Fibroblast of lung (primary cell): ENCODE data around the gene SGPL1. TPM values are rescaled to one million over a fixed set of nuclear protein-coding genes. Genes with fewer than 3 reads are reported as not detected.

Source experiments
- DNase-seq, 2 donors: peaks; one replicate each; pipeline versions ENCODE4 v3.0.0 to v3.0.0-alpha.2; 2010; ENCODE audit warnings: low read depth in 2 of 2
- H2AFZ ChIP-seq: 2 replicates; pipeline ENCODE4 v1.5.1; 2012; ENCODE audit warnings: low read length, control low read depth, inconsistent platforms
- H3K27ac ChIP-seq: 2 replicates; pipeline ENCODE4 v1.5.1; 2011; ENCODE audit warnings: low read length, control low read depth; ENCODE audit not compliant: insufficient read depth
- H3K27me3 ChIP-seq: 2 replicates; pipeline ENCODE4 v1.5.1; 2011; ENCODE audit warnings: mild to moderate bottlenecking, low read length; ENCODE audit not compliant: control insufficient read depth, insufficient read depth
- H3K36me3 ChIP-seq: 2 replicates; pipeline ENCODE4 v1.5.1; 2011; ENCODE audit warnings: low read length; ENCODE audit not compliant: control insufficient read depth, insufficient read depth
- H3K4me1 ChIP-seq: 2 replicates; pipeline ENCODE4 v1.5.1; 2011; ENCODE audit warnings: low read length; ENCODE audit not compliant: control insufficient read depth, insufficient read depth; ENCODE audit errors: extremely low read depth
- H3K4me2 ChIP-seq: 2 replicates; pipeline ENCODE4 v1.5.1; 2011; ENCODE audit warnings: low read length, control low read depth; ENCODE audit not compliant: insufficient read depth; ENCODE audit errors: extremely low read depth
- H3K4me3 ChIP-seq, 4 experiments: fragments of 200-600 bp in 1 of 4; sonication (generic) in 1 of 4; replicated peaks in 1 of 4; 2 replicates each; pipeline ENCODE4 v1.5.1; 2011 to 2016; ENCODE audit warnings: low read length in 4 of 4, low read depth in 3 of 4, mild to moderate bottlenecking in 3 of 4, control low read depth in 2 of 4, inconsistent platforms in 1 of 4, mixed read lengths in 1 of 4; ENCODE audit not compliant: insufficient read depth in 1 of 4; ENCODE audit errors: control extremely low read depth in 1 of 4
- H3K79me2 ChIP-seq: 2 replicates; pipeline ENCODE4 v1.5.1; 2012; ENCODE audit warnings: mild to moderate bottlenecking, low read length, inconsistent platforms; ENCODE audit not compliant: control insufficient read depth, insufficient read depth
- H3K9ac ChIP-seq: 2 replicates; pipeline ENCODE4 v1.5.1; 2011; ENCODE audit warnings: mild to moderate bottlenecking, low read length, control low read depth; ENCODE audit not compliant: insufficient read depth
- H3K9me3 ChIP-seq: 2 replicates; pipeline ENCODE4 v1.5.1; 2012; ENCODE audit warnings: low read depth, low read length; ENCODE audit not compliant: control insufficient read depth, insufficient read depth
- H4K20me1 ChIP-seq: 2 replicates; pipeline ENCODE4 v1.5.1; 2011; ENCODE audit warnings: low read length; ENCODE audit not compliant: control insufficient read depth, insufficient read depth; ENCODE audit errors: extremely low read depth
- EZH2 ChIP-seq: IDR thresholded peaks from 2 replicates; pipeline ENCODE4 v1.5.1; 2012; ENCODE audit warnings: low read length, control low read depth, mild to moderate bottlenecking; ENCODE audit errors: missing control alignments
- polyA plus RNA-seq, 2 donors: library from polyadenylated mRNA; depleted of rRNA in 1 of 2; stranded (reverse) in 1 of 2; unstranded in 1 of 2; fragments of >200 nt; gene quantifications; 2 replicates each; pipeline ENCODE4 v1.2.1, GENCODE V29; 2011 to 2012; ENCODE audit warnings: missing spikeins in 1 of 2
- total RNA-seq: library from RNA; depleted of rRNA; stranded (reverse); fragments of >200 nt; gene quantifications from 2 replicates; pipeline ENCODE4 v1.2.1, GENCODE V29; 2014
- TF ChIP-seq, protein P1 (sequence below), 2 donors: IDR thresholded peaks in 1 of 2; conservative IDR thresholded peaks in 1 of 2; 1 replicate in 1 of 2; 2 replicates in 1 of 2; pipeline ENCODE4 v1.5.1; 2011 to 2012; ENCODE audit warnings: low read length in 2 of 2, control low read depth in 1 of 2, inconsistent platforms in 1 of 2, low read depth in 1 of 2, mild to moderate bottlenecking in 1 of 2

SGPL1 gene
- total and polyA plus RNA-seq, 2 donors (not counting 1 experiment from before 2014, with no cell fraction given), result 21.2 to 40.3 TPM

GRCh38 chr10:70880077-70880534, 64.4 kb downstream of the SGPL1 start:
- no peak overlapping the region for H3K4me3 ChIP-seq
- no peak overlapping the region for H2AFZ ChIP-seq
- H3K27me3 ChIP-seq, result no peaks in the 10 kb centered on the region
- H3K9me3 ChIP-seq, result no peaks in the 10 kb centered on the region
- H3K9ac ChIP-seq, result no peak overlapping the region
- no peak overlapping the region for H3K27ac ChIP-seq
- no peaks in the 10 kb centered on the region for H3K79me2 ChIP-seq
- peaks cover 2% of the 10 kb centered on the region for H3K36me3 ChIP-seq
- H4K20me1 ChIP-seq, result no peaks in the 10 kb centered on the region
- TF ChIP-seq, protein P1, sequence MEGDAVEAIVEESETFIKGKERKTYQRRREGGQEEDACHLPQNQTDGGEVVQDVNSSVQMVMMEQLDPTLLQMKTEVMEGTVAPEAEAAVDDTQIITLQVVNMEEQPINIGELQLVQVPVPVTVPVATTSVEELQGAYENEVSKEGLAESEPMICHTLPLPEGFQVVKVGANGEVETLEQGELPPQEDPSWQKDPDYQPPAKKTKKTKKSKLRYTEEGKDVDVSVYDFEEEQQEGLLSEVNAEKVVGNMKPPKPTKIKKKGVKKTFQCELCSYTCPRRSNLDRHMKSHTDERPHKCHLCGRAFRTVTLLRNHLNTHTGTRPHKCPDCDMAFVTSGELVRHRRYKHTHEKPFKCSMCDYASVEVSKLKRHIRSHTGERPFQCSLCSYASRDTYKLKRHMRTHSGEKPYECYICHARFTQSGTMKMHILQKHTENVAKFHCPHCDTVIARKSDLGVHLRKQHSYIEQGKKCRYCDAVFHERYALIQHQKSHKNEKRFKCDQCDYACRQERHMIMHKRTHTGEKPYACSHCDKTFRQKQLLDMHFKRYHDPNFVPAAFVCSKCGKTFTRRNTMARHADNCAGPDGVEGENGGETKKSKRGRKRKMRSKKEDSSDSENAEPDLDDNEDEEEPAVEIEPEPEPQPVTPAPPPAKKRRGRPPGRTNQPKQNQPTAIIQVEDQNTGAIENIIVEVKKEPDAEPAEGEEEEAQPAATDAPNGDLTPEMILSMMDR (conservative IDR thresholded peaks at IDR 0.05 in 1 of 2, IDR thresholded peaks at IDR 0.05 in 1 of 2; ENCODE audit: low read depth in 1 of 2, low read length in 2 of 2), result peak; percentile 88 to 90
- TF ChIP-seq EZH2, result no peak
- no peaks in the 10 kb centered on the region for H3K4me1 ChIP-seq
- no peak overlapping the region for H3K4me2 ChIP-seq
- DNase-seq, result peak; percentile 64 to 83

DNA sequence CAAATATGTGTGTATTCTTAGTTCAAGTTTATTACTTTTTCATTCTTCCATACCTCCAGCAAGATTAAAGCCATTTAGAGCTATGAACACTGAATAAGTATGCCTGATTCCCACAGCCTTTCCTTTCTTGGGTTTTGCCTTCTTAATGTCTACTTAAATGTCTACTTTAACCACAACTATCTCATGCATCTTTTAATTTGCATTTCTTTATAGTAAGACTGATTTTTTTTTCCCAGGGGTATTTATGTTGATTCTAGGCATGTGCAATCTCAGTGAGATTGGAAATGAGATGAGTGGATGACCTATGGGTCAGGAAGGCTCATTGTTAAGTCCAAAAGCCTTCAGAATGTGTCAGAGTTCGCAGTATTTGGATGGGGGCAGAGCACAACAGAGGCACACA, 69.0 kb downstream of the SGPL1 start:
- no peaks in the 10 kb centered on the region for H3K27me3 ChIP-seq
- H3K4me1 ChIP-seq, result peaks cover 5% of the 10 kb centered on the region
- no peak overlapping the region for H3K4me3 ChIP-seq
- no peak overlapping the region for H3K27ac ChIP-seq
- no peak overlapping the region for H3K9ac ChIP-seq
- H3K79me2 ChIP-seq, result no peaks in the 10 kb centered on the region
- no peak overlapping the region for H3K4me2 ChIP-seq
- no peak for TF ChIP-seq EZH2
- TF ChIP-seq, protein P1 (conservative IDR thresholded peaks at IDR 0.05 in 1 of 2, IDR thresholded peaks at IDR 0.05 in 1 of 2; ENCODE audit: low read depth in 1 of 2, low read length in 2 of 2), result no peak
- peaks cover 2% of the 10 kb centered on the region for H3K36me3 ChIP-seq
- no peak for DNase-seq
- no peak overlapping the region for H2AFZ ChIP-seq
- H4K20me1 ChIP-seq, result no peaks in the 10 kb centered on the region
- no peaks in the 10 kb centered on the region for H3K9me3 ChIP-seq

DNA sequence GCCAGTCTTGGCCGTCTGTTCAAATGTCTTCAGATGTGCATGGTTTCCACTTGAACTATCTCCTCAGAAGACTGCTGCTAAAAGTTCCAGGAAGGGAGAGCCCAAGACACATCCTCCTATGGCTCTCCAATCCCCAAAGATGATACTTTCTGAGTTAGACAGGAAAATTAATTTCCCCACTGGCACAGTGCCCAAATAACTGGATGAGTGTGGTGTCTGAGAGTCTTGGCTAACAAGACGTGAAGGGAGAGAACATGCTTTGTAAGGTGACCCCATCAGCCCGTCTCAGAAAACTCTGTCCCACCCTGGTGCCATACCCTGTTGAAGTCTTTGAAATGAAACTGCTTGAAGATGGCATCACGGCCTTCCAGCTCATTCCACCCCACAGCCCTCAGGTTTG, 69.7 kb downstream of the SGPL1 start:
- Histone ChIP-seq H3K27me3 (no peaks in the 10 kb centered on the region), H3K9ac (no peak overlapping the region), H3K27ac (no peak overlapping the region), H3K4me2 (no peak overlapping the region), H3K36me3 (peaks cover 2% of the 10 kb centered on the region), H3K4me3 (no peak overlapping the region), H3K79me2 (no peaks in the 10 kb centered on the region), H2AFZ (no peak overlapping the region), H3K9me3 (no peaks in the 10 kb centered on the region), H4K20me1 (no peaks in the 10 kb centered on the region), H3K4me1 (peaks cover 5% of the 10 kb centered on the region)
- peak in 1 of 2 donors; percentile 14 for DNase-seq
- TF ChIP-seq, protein P1 (conservative IDR thresholded peaks at IDR 0.05 in 1 of 2, IDR thresholded peaks at IDR 0.05 in 1 of 2; ENCODE audit: low read depth in 1 of 2, low read length in 2 of 2), result no peak
- no peak for TF ChIP-seq EZH2
